ENCODE results near the gene TAF10. TPM values are rescaled to one million over a fixed set of nuclear protein-coding genes. Genes with fewer than 3 reads are reported as not detected.

Gene TAF10
- total RNA-seq, 1 donor from 2014 or later: 205 TPM

- TF ChIP-seq CTCF (conservative IDR thresholded peaks at IDR 0.05; ENCODE audit: low read depth, low read length): no peak
- DNase-seq (ENCODE audit: low read depth): no peak
These were observed 3.1 kb downstream of the TAF10 start for GRCh38 chr11:6608726-6609501.

DNA sequence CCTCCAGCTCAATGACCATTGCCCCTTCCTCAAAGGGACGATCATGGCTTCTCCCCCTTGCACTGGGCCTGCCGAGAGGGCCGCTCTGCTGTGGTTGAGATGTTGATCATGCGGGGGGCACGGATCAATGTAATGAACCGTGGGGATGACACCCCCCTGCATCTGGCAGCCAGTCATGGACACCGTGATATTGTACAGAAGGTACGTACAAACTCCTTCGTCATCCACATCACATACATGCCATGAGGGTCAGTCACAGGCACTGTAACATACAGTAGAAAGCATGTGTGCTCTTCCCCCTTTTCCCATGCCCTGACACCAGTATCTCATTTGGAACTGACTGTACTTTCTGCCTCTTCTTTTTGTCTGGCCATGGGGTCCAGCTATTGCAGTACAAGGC is 4.0 kb downstream of the TAF10 start:
- DNase-seq (ENCODE audit: low read depth): no peak
- no peak for TF ChIP-seq CTCF (conservative IDR thresholded peaks at IDR 0.05; ENCODE audit: low read depth, low read length)
- H3K4me3 ChIP-seq (ENCODE audit: low read depth, low read length): no peak overlapping the region

More at GRCh38 chr11:6608726-6609501, 3.1 kb downstream of the TAF10 start:
- no peak overlapping the region for H3K4me3 ChIP-seq (ENCODE audit: low read depth, low read length)

- no peak overlapping the region for H3K4me3 ChIP-seq (ENCODE audit: low read depth, low read length)
- TF ChIP-seq CTCF (conservative IDR thresholded peaks at IDR 0.05; ENCODE audit: low read depth, low read length): no peak
- DNase-seq (ENCODE audit: low read depth): no peak
These were observed 4.7 kb downstream of the TAF10 start for GRCh38 chr11:6607190-6607795.

DNA sequence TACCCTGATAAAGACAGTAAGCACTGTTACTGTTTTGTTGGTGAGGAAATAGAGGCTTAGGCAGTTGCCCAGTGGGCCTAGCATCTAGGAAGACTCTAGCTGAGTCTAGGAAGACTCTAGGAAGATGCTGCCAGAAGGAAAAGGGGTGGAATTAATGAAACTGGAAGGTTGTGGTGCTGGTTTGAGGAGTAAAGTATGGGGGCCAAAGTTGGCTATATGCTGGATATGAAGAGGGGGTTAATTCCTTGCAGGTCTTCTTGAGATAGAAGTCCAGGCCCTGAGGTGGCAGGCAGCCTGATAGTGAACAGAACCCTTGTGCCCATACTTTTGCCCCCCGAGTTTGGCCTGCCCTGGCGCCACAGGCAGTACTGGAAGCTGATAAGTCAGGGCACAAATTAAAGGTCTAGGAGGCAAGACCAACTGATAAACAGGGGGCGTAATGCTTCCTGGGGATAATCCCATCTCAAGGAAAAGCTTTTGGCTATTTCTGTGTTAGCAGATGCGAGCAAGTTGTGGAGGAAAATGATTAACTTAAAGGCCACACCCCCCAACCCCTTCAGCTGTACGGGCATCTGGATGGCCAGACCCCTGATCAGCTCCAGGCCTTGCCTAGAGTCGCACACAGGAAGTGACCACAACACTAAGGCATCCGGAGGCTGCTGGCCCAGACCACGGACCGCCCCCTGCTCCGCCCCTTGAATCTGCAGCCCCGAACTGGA is 5.4 kb downstream of the TAF10 start:
- peak overlapping the region; percentile 37 for H3K4me3 ChIP-seq (ENCODE audit: low read depth, low read length)
- peak; percentile 85 for DNase-seq (ENCODE audit: low read depth)
- TF ChIP-seq CTCF (conservative IDR thresholded peaks at IDR 0.05; ENCODE audit: low read depth, low read length): no peak

DNA sequence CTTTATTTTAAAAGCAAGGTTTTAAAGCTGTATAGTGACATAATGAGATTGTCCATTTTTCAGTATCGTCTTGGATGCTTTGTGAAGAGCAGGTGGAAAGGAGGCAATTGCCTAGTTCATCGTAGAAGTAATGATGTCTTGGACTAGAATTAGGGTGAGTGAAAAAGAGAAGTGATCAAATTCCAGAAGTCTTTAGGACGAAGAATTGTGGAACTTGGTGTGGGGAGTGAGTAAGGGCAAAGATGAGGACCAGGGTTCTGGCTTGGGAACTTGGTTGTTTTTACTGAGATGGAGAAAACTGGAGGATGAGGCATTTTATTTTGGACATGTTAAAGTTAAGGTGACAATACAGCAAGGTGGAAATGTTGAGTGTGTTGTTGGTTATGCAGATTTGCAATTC is 7.2 kb downstream of the TAF10 start:
- peak overlapping the region; percentile 90 for H3K4me3 ChIP-seq (ENCODE audit: low read depth, low read length)
- DNase-seq (ENCODE audit: low read depth): no peak
- TF ChIP-seq CTCF (conservative IDR thresholded peaks at IDR 0.05; ENCODE audit: low read depth, low read length): no peak

DNA sequence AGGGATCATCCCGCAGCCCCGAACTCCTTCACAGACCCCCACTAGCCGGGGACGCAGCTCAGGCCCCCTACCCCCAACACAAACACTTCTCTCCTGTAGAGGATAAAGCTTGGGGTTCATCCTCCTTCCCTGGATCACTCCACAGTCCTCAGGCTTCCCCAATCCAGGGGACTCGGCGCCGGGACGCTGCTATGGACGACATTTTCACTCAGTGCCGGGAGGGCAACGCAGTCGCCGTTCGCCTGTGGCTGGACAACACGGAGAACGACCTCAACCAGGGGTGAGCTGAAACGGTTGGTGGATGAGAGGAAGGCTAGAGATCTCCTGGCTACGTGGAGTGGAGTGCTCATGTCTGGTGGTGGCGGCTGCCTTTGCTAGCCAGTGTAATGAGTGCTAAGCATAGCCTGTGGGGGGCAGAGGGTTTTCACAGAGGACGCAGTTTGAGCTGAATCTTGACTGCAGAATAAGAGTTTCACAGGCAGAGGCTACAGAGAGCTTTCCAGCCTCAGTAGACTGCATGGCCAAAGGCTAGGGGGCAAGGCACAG is 7.9 kb downstream of the TAF10 start:
- peak; percentile 20 for TF ChIP-seq CTCF (conservative IDR thresholded peaks at IDR 0.05; ENCODE audit: low read depth, low read length)
- H3K4me3 ChIP-seq (ENCODE audit: low read depth, low read length): peak overlapping the region; percentile 90

More for the DNA sequence above, 7.9 kb downstream of the TAF10 start:
- no peak for DNase-seq (ENCODE audit: low read depth)

All from epithelial cell of proximal tubule (primary cell).